ENCODE results near the gene SALL1. TPM values are rescaled to one million over a fixed set of nuclear protein-coding genes. Genes with fewer than 3 reads are reported as not detected.

The SALL1 gene
- total and polyA plus RNA-seq, 7 donors = not detected

- WGBS, 3 donors = 31 to 37% (median 34%) methylated on average over 20 of the region's 20 CpGs
- no peak overlapping the region for H3K27ac ChIP-seq
- no peak overlapping the region for H3K4me3 ChIP-seq
- ATAC-seq = no peak
- H3K27me3 ChIP-seq (ENCODE audit: insufficient read depth in 3 of 3, low read length in 2 of 3) = no peaks in the 10 kb centered on the region
- no peak for TF ChIP-seq CTCF (IDR thresholded peaks at IDR 0.05)
- no peak for DNase-seq
- no peaks in the 10 kb centered on the region for H3K9me3 ChIP-seq
- intact Hi-C loops (cut with DNase I) = no loop called here
- no peaks in the 10 kb centered on the region for H3K4me1 ChIP-seq
- no peaks in the 10 kb centered on the region for H3K36me3 ChIP-seq (ENCODE audit: insufficient read depth in 1 of 2, low read depth in 1 of 2)
Observed at GRCh38 chr16:51095084-51095881, 55.8 kb downstream of the SALL1 start.

GRCh38 chr16:51093726-51094280, 57.3 kb downstream of the SALL1 start:
- WGBS, 3 donors = 44 to 72% (median 64%) methylated on average over 5 of the region's 5 CpGs
- DNase-seq (no peak), ATAC-seq (no peak)
- H3K27me3 ChIP-seq (ENCODE audit: insufficient read depth in 3 of 3, low read length in 2 of 3) = no peaks in the 10 kb centered on the region
- no peak for TF ChIP-seq CTCF (IDR thresholded peaks at IDR 0.05)
- intact Hi-C loops (cut with DNase I) = no loop called here
- H3K27ac ChIP-seq = no peak overlapping the region
- no peaks in the 10 kb centered on the region for H3K4me1 ChIP-seq
- H3K36me3 ChIP-seq (ENCODE audit: insufficient read depth in 1 of 2, low read depth in 1 of 2) = no peaks in the 10 kb centered on the region
- no peaks in the 10 kb centered on the region for H3K9me3 ChIP-seq
- H3K4me3 ChIP-seq = no peak overlapping the region
